Natural killer cell (primary cell): ENCODE measurements around the gene CIITA. TPM values are rescaled to one million over a fixed set of nuclear protein-coding genes. Genes with fewer than 3 reads are reported as not detected.

Experiments used
- ATAC-seq, 3 donors: fragments of 150-1000 bp in 2 of 3; fragments of 200-7000 bp in 1 of 3; cut with Tn5 transposase; 1 replicate in 1 of 3; 2 replicates in 2 of 3; pipeline ENCODE4 v1.10.0; 2021; ENCODE audit warnings: mild to moderate bottlenecking in 2 of 3, moderate library complexity in 2 of 3
- DNase-seq, 2 donors: peaks; one replicate each; pipeline versions ENCODE4 v3.0.0 to v3.0.0-alpha.2; 2013 to 2021; ENCODE audit warnings: mixed read lengths in 1 of 2
- H3K27ac ChIP-seq: one replicate; pipeline ENCODE4 v1.5.1; 2013; ENCODE audit warnings: mild to moderate bottlenecking, low read length
- H3K27me3 ChIP-seq: one replicate; pipeline ENCODE4 v1.6.1; 2013; ENCODE audit warnings: low read length; ENCODE audit not compliant: control insufficient read depth, insufficient read depth
- H3K36me3 ChIP-seq: one replicate; pipeline ENCODE4 v1.6.1; 2013; ENCODE audit warnings: low read length; ENCODE audit not compliant: control insufficient read depth, insufficient read depth
- H3K4me1 ChIP-seq: one replicate; pipeline ENCODE4 v1.6.1; 2013; ENCODE audit warnings: low read length; ENCODE audit not compliant: control insufficient read depth, insufficient read depth
- H3K4me3 ChIP-seq: one replicate; pipeline ENCODE4 v1.5.1; 2013; ENCODE audit warnings: low read length
- H3K9me3 ChIP-seq: one replicate; pipeline ENCODE4 v1.6.1; 2013; ENCODE audit warnings: low read length; ENCODE audit not compliant: control insufficient read depth, insufficient read depth
- H3K27ac Mint-ChIP-seq, 2 donors: one replicate each; pipeline ENCODE4 v1.8.0; 2022; ENCODE audit warnings: mild to moderate bottlenecking in 2 of 2, mixed read lengths in 2 of 2, moderate library complexity in 1 of 2
- H3K27me3 Mint-ChIP-seq, 2 donors: one replicate each; pipeline ENCODE4 v1.8.0; 2022; ENCODE audit warnings: low read depth in 2 of 2, mixed read lengths in 2 of 2
- H3K36me3 Mint-ChIP-seq: one replicate; pipeline ENCODE4 v1.8.0; 2022; ENCODE audit warnings: mixed read lengths
- H3K4me1 Mint-ChIP-seq, 2 donors: one replicate each; pipeline ENCODE4 v1.8.0; 2022; ENCODE audit warnings: mixed read lengths in 2 of 2
- H3K4me3 Mint-ChIP-seq: one replicate; pipeline ENCODE4 v1.8.0; 2022; ENCODE audit warnings: mild to moderate bottlenecking, moderate library complexity, mixed read lengths
- H3K9me3 Mint-ChIP-seq, 2 donors: one replicate each; pipeline ENCODE4 v1.8.0; 2022; ENCODE audit warnings: mixed read lengths in 2 of 2
- CTCF ChIP-seq: fragments of 200-600 bp; IDR thresholded peaks from one replicate; pipeline ENCODE4 v1.8.0; 2022; ENCODE audit warnings: antibody characterized with exemption
- WGBS: methylation state at CpG from one replicate; pipeline ENCODE4 v1.1.7; 2013; ENCODE audit warnings: missing lambda C conversion rate; ENCODE audit not compliant: insufficient coverage; 5-methylcytosine and 5-hydroxymethylcytosine counted together
- intact Hi-C: fragments of 100-400 bp; cut with micrococcal nuclease; formaldehyde crosslinking; loops from one replicate; pipeline ENCODE4 v1.14.2; 2022
- total RNA-seq, 4 donors: library from RNA; stranded (reverse); fragments of 120-200 nt in 1 of 4; gene quantifications; one replicate each; pipeline versions ENCODE4 v1.2.3 to v1.2.4, GENCODE V29; 2013 to 2022

The CIITA gene
- total RNA-seq, 3 donors from 2014 or later (not counting 1 experiment from before 2014, with no cell fraction given): 11.5 to 17.7 (median 14.4) TPM

- Histone ChIP-seq H3K9me3 (no peaks in the 10 kb centered on the region), H3K4me3 (peak within 1 kb of the TSS; percentile 90), H3K36me3 (no peaks in the 10 kb centered on the region), H3K4me1 (peaks cover 54% of the 10 kb centered on the region), H3K27me3 (no peaks in the 10 kb centered on the region), H3K27ac (peak within 1 kb of the TSS; percentile 50)
- peak within 1 kb of the TSS; percentile 88 for H3K4me3 Mint-ChIP-seq
- TF ChIP-seq CTCF: no peak
- H3K4me1 Mint-ChIP-seq: peaks cover 56 to 67% of the 10 kb centered on the region in 2 donors
- H3K36me3 Mint-ChIP-seq: no peaks in the 10 kb centered on the region
- no peaks in the 10 kb centered on the region for H3K27me3 Mint-ChIP-seq
- no peaks in the 10 kb centered on the region for H3K9me3 Mint-ChIP-seq
- under 1% methylated on average over 86 of the region's 86 CpGs for WGBS
- peak within 1 kb of the TSS; percentile 65 to 93 for H3K27ac Mint-ChIP-seq
- ATAC-seq (peak; percentile 77 to 91 (median 81)), DNase-seq (peak; percentile 96)
- intact Hi-C loops: loop anchor here (1.0 to 2.0 kb wide), 2 partner anchors 200 to 972 kb away; no protein-coding TSS in a partner anchor
These were observed 67.5 kb downstream of the CIITA start, which contains the start of gene CLEC16A for GRCh38 chr16:10944249-10945064. Gene CLEC16A, plus strand, starts transcription at chr16:10944564. Its CDS starts 154 bp downstream, at chr16:10944718.

GRCh38 chr16:10945065-10945787 is 68.2 kb downstream of the CIITA start:
- DNase-seq: no peak

GRCh38 chr16:10946308-10946707 is 69.3 kb downstream of the CIITA start:
- no peaks in the 10 kb centered on the region for H3K9me3 Mint-ChIP-seq
- 84% methylated on average over 5 of the region's 5 CpGs for WGBS
- Histone ChIP-seq H3K36me3 (no peaks in the 10 kb centered on the region), H3K27ac (no peak overlapping the region), H3K9me3 (no peaks in the 10 kb centered on the region), H3K4me1 (peaks cover 41% of the 10 kb centered on the region), H3K4me3 (no peak overlapping the region), H3K27me3 (no peaks in the 10 kb centered on the region)
- H3K27me3 Mint-ChIP-seq: no peaks in the 10 kb centered on the region
- no peaks in the 10 kb centered on the region for H3K36me3 Mint-ChIP-seq
- peaks cover 40 to 51% of the 10 kb centered on the region in 2 donors for H3K4me1 Mint-ChIP-seq
- ATAC-seq (no peak), DNase-seq (no peak)
- no peak for TF ChIP-seq CTCF
- intact Hi-C loops: no loop called here
- H3K4me3 Mint-ChIP-seq: peak overlapping the region; percentile 88
- H3K27ac Mint-ChIP-seq: no peak overlapping the region

More at GRCh38 chr16:10945065-10945787, 68.2 kb downstream of the CIITA start:
- H3K27ac ChIP-seq: peak overlapping the region; percentile 50
- Mint-ChIP-seq H3K9me3 (no peaks in the 10 kb centered on the region), H3K27me3 (no peaks in the 10 kb centered on the region), H3K4me1 (peaks cover 48 to 62% of the 10 kb centered on the region in 2 donors), H3K4me3 (peak overlapping the region; percentile 88), H3K36me3 (no peaks in the 10 kb centered on the region), H3K27ac (peak overlapping the region; percentile 65 to 93)
- H3K4me3 ChIP-seq: peak overlapping the region; percentile 90
- H3K4me1 ChIP-seq: peaks cover 52% of the 10 kb centered on the region
- intact Hi-C loops: loop anchor here (2.0 kb wide), 1 partner anchor 200 kb away; no protein-coding TSS in a partner anchor
- H3K36me3 ChIP-seq: no peaks in the 10 kb centered on the region
- no peak for TF ChIP-seq CTCF
- ATAC-seq: no peak
- no peaks in the 10 kb centered on the region for H3K27me3 ChIP-seq
- 36% methylated on average over 13 of the region's 14 CpGs for WGBS
- no peaks in the 10 kb centered on the region for H3K9me3 ChIP-seq
